Progenitor cell of endocrine pancreas (in vitro differentiated cells): ENCODE results near the gene SIDT2. TPM values are rescaled to one million over a fixed set of nuclear protein-coding genes. Genes with fewer than 3 reads are reported as not detected.

Source experiments
- DNase-seq: peaks from one replicate; pipeline ENCODE4 v3.0.0; 2021; ENCODE audit warnings: low spot score; ENCODE audit not compliant: unreplicated experiment
- H3K27ac Mint-ChIP-seq: 2 replicates; pipeline ENCODE4 v1.8.0; 2021; ENCODE audit warnings: mild to moderate bottlenecking, moderate library complexity, mixed read lengths
- H3K27me3 Mint-ChIP-seq: 2 replicates; pipeline ENCODE4 v1.8.0; 2021; ENCODE audit warnings: mixed read lengths
- H3K36me3 Mint-ChIP-seq: 2 replicates; pipeline ENCODE4 v1.8.0; 2022; ENCODE audit warnings: mixed read lengths; ENCODE audit not compliant: insufficient read depth
- H3K4me1 Mint-ChIP-seq: 2 replicates; pipeline ENCODE4 v1.8.0; 2021; ENCODE audit warnings: low read depth, mixed read lengths
- H3K4me3 Mint-ChIP-seq: 2 replicates; pipeline ENCODE4 v1.8.0; 2021; ENCODE audit warnings: low read depth, mild to moderate bottlenecking, moderate library complexity, mixed read lengths
- H3K9me3 Mint-ChIP-seq: 2 replicates; pipeline ENCODE4 v1.8.0; 2021; ENCODE audit warnings: low read depth, mixed read lengths
- total RNA-seq: library from RNA; stranded (reverse); gene quantifications from 2 replicates; pipeline ENCODE4 v1.2.1, GENCODE V29; 2021
- TF ChIP-seq, protein P1 (sequence below): fragments of 200-600 bp; sonication (generic); IDR thresholded peaks from one replicate; pipeline ENCODE4 v1.5.0; 2021; ENCODE audit warnings: antibody characterized with exemption, mild to moderate bottlenecking; ENCODE audit not compliant: unreplicated experiment

SIDT2 gene
- total RNA-seq, 1 donor from 2014 or later, result 44.7 TPM

DNA sequence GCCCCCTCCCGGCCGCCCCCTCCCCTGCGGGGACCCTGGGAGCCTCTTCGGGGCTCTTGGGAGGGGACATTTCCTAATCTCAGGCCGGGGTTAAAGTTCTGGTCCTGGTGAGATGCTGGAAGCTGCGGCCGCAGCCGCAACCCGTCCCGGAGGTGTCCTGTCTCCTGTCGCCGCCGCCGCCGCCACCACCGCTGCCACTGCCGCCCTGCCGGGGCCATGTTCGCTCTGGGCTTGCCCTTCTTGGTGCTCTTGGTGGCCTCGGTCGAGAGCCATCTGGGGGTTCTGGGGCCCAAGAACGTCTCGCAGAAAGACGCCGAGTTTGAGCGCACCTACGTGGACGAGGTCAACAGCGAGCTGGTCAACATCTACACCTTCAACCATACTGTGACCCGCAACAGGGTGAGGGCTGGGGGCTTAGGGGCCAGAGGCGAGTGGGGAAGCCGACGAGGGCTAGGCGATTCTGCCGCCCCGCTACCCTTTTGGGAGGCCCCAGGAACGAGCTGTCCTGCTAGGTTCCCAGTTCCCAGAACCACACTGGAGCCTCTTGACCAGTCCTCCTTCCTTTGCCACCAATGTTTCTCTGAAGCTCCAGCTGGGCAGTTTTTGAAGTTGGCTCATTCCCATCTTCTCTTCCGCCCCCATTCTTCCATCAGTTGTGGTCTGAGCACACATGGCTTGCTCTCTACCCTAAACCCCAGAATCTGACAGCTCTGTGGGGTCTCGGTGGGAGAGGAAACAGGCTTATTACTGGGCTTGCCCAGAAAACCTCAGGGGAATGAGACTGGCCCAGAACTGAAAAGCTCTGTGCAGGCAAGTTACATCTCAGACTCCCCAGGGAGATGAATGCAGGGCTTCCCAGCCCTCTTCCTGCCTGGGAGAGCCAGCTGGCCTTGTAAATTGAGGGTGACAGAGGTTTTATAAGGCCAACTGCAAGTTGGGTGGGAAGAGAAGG is 781 bp downstream of the SIDT2 start:
- Mint-ChIP-seq H3K4me1 (peaks cover 27% of the 10 kb centered on the region), H3K27ac (peak overlapping the region; percentile 98), H3K9me3 (no peaks in the 10 kb centered on the region), H3K4me3 (peak overlapping the region; percentile 94), H3K27me3 (no peaks in the 10 kb centered on the region), H3K36me3 (peaks cover 2% of the 10 kb centered on the region)
- DNase-seq, result no peak
- TF ChIP-seq, protein P1, sequence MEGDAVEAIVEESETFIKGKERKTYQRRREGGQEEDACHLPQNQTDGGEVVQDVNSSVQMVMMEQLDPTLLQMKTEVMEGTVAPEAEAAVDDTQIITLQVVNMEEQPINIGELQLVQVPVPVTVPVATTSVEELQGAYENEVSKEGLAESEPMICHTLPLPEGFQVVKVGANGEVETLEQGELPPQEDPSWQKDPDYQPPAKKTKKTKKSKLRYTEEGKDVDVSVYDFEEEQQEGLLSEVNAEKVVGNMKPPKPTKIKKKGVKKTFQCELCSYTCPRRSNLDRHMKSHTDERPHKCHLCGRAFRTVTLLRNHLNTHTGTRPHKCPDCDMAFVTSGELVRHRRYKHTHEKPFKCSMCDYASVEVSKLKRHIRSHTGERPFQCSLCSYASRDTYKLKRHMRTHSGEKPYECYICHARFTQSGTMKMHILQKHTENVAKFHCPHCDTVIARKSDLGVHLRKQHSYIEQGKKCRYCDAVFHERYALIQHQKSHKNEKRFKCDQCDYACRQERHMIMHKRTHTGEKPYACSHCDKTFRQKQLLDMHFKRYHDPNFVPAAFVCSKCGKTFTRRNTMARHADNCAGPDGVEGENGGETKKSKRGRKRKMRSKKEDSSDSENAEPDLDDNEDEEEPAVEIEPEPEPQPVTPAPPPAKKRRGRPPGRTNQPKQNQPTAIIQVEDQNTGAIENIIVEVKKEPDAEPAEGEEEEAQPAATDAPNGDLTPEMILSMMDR, result no peak

DNA sequence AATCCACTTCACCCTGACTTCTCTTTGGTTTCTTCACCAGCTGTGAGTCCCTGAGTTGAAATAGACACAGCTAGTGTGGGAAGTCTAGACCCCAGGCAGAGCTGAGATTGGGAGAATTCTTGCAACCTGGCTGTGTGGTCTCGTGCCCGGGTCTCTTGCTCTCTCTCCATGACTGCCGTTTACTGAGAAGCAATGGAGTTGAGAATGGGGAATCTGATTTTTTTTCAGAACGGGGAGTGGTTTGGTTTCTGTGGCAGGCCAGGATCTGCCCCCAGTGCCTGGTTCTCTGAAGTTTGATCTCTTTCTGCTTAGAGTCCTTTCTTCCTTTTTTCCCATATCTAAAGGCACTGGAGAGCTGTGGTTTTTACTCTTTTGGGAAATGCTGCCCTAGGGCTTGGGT is 1.5 kb downstream of the SIDT2 start:
- peaks cover 2% of the 10 kb centered on the region for H3K36me3 Mint-ChIP-seq
- peak overlapping the region; percentile 14 for H3K27ac Mint-ChIP-seq
- H3K9me3 Mint-ChIP-seq, result no peaks in the 10 kb centered on the region
- TF ChIP-seq, protein P1, result no peak
- H3K4me3 Mint-ChIP-seq, result peak overlapping the region; percentile 94
- peaks cover 30% of the 10 kb centered on the region for H3K4me1 Mint-ChIP-seq
- no peaks in the 10 kb centered on the region for H3K27me3 Mint-ChIP-seq
- DNase-seq, result no peak

DNA sequence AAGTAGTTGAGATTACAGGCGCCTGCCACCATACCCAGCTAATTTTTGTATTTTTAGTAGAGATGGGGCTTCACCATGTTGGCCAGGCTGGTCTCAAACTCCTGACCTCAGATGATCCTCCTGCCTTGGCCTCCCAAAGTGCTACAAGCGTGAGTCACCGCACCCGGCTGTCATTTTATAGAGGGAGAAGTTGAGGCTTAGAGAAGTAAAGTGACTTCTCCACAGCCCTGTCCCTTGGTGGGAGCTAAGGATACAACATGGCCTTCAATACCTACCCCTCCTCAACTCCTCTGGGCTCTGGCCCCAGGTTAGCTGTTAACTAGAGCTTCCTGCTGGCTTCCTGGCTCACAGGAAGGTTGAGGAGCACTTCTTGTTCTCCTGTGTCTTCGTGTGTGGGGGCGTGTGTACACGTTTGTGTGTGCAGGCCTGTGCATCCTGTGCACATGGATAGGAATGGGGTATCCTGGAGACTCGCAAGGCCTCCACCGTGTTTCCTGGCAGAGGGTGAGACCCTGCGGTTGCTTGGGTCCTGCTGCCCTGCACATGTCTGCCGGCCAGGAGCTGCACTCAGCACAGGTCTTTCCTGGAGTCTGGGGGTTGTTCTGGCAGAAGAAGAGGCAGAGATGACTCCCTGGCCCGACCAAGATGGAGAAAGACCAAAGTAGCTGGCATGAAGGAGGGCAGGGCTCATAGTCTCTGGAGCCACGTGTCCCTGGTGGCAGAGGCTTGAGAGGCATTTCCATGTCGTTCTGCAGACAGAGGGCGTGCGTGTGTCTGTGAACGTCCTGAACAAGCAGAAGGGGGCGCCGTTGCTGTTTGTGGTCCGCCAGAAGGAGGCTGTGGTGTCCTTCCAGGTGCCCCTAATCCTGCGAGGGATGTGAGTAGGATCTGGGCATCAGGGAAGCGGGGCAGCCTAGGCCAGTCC is 2.4 kb downstream of the SIDT2 start:
- Mint-ChIP-seq H3K27me3 (no peaks in the 10 kb centered on the region), H3K4me1 (peaks cover 34% of the 10 kb centered on the region), H3K27ac (peak overlapping the region; percentile 24), H3K9me3 (no peaks in the 10 kb centered on the region), H3K36me3 (peaks cover 2% of the 10 kb centered on the region), H3K4me3 (peak overlapping the region; percentile 53)
- peak; percentile 34 for DNase-seq
- TF ChIP-seq, protein P1, result peak; percentile 63

DNA sequence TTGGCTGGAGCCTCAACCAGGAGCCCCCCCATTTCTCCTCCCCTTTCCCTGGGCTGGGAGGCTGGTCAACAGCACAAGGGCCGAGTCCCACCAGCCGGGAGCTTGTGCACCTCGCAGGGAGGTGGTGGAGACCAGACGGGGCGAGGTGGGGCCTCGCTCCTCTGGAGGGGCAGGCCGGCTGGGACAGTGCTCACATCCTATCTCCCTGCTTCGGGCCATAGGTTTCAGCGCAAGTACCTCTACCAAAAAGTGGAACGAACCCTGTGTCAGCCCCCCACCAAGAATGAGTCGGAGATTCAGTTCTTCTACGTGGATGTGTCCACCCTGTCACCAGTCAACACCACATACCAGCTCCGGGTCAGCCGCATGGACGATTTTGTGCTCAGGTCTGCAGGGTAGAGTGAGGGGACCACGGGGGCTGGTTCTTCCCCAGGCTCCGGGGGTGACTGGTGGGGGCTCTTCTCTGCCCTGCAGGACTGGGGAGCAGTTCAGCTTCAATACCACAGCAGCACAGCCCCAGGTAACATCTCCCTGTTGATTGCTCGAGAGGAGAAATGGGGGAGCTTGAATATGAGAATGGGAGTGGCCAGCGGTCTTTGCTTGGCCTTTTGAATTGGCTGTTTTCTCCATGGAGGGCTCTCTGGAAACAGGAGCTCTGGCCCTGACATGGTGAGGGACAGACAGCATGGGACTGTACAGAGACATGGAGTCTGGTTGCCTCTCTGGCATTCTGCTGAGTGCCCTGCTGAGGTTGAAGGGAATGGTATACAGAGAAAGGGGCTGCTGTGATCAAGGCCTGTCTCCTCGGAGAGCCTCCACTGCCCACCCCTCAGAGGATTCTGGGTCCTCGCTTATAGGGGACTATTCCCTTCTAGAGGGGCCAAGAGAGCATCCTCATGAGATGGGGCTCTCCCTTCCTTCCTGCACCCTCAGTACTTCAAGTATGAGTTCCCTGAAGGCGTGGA is 3.3 kb downstream of the SIDT2 start:
- H3K27me3 Mint-ChIP-seq, result no peaks in the 10 kb centered on the region
- H3K36me3 Mint-ChIP-seq, result peaks cover 4% of the 10 kb centered on the region
- H3K27ac Mint-ChIP-seq, result no peak overlapping the region
- no peaks in the 10 kb centered on the region for H3K9me3 Mint-ChIP-seq
- peaks cover 34% of the 10 kb centered on the region for H3K4me1 Mint-ChIP-seq
- H3K4me3 Mint-ChIP-seq, result no peak overlapping the region
- TF ChIP-seq, protein P1, result no peak
- no peak for DNase-seq
